ENCODE data around the gene PMP22.
"Not testable (repeated sequence)": the region's sequence is repeated elsewhere in the genome, so short reads cannot be mapped to it uniquely, and the experiment has no call there.

PMP22 gene

GRCh38 chr17:15230866-15231265 is 34.3 kb downstream of the PMP22 start:
- in situ Hi-C loops (cut with MboI; ENCODE audit: low sequenced_read_pairs), result no loop called here

- in situ Hi-C loops (cut with MboI; ENCODE audit: low sequenced_read_pairs), result not testable (repeated sequence)
Observed at GRCh38 chr17:15221827-15222226, 43.3 kb downstream of the PMP22 start.

GRCh38 chr17:15220785-15221184 is 44.3 kb downstream of the PMP22 start:
- in situ Hi-C loops (cut with MboI; ENCODE audit: low sequenced_read_pairs), result no loop called here

- in situ Hi-C loops (cut with MboI; ENCODE audit: low sequenced_read_pairs), result no loop called here
Observed at GRCh38 chr17:15216481-15216880, 48.6 kb downstream of the PMP22 start.

GRCh38 chr17:15213381-15214087 is 51.6 kb downstream of the PMP22 start:
- in situ Hi-C loops (cut with MboI; ENCODE audit: low sequenced_read_pairs), result no loop called here

- in situ Hi-C loops (cut with MboI; ENCODE audit: low sequenced_read_pairs), result no loop called here
Observed at GRCh38 chr17:15210247-15210646, 54.9 kb downstream of the PMP22 start.

GRCh38 chr17:15203062-15203461 is 62.1 kb downstream of the PMP22 start:
- in situ Hi-C loops (cut with MboI; ENCODE audit: low sequenced_read_pairs), result not testable (repeated sequence)

GRCh38 chr17:15200574-15200973 is 64.6 kb downstream of the PMP22 start:
- in situ Hi-C loops (cut with MboI; ENCODE audit: low sequenced_read_pairs), result not testable (repeated sequence)

- in situ Hi-C loops (cut with MboI; ENCODE audit: low sequenced_read_pairs), result no loop called here
Observed at GRCh38 chr17:15197229-15197628, 67.9 kb downstream of the PMP22 start.

- in situ Hi-C loops (cut with MboI; ENCODE audit: low sequenced_read_pairs), result no loop called here
Observed at GRCh38 chr17:15194859-15195277, 70.3 kb downstream of the PMP22 start.

- in situ Hi-C loops (cut with MboI; ENCODE audit: low sequenced_read_pairs), result no loop called here
Observed at GRCh38 chr17:15185625-15185991, 79.5 kb downstream of the PMP22 start.

GRCh38 chr17:15184872-15185624 is 80.1 kb downstream of the PMP22 start:
- in situ Hi-C loops (cut with MboI; ENCODE audit: low sequenced_read_pairs), result no loop called here

GRCh38 chr17:15181816-15182215 is 83.3 kb downstream of the PMP22 start:
- in situ Hi-C loops (cut with MboI; ENCODE audit: low sequenced_read_pairs), result no loop called here

- in situ Hi-C loops (cut with MboI; ENCODE audit: low sequenced_read_pairs), result no loop called here
Observed at GRCh38 chr17:15181333-15181732, 83.8 kb downstream of the PMP22 start.

- in situ Hi-C loops (cut with MboI; ENCODE audit: low sequenced_read_pairs), result no loop called here
Observed at GRCh38 chr17:15180121-15180561, 85.0 kb downstream of the PMP22 start.

All from HL-60/S4 treated with phorbol 12-myristate 13-acetate at 8.2 ng/mL for 4 days and 3 days (cell line).